Measurements from ENCODE around the gene NEUROG1. TPM values are rescaled to one million over a fixed set of nuclear protein-coding genes. Genes with fewer than 3 reads are reported as not detected.
A peak's percentile ranks its signal among the peaks of the same experiment; 100 is the strongest.
"Not testable (repeated sequence)": the region's sequence is repeated elsewhere in the genome, so short reads cannot be mapped to it uniquely, and the experiment has no call there.

Gene NEUROG1
- total RNA-seq, 2 donors from 2014 or later, result not detected

GRCh38 chr5:135539430-135540005 lies 3.8 kb upstream of the NEUROG1 start:
- H3K9me3 ChIP-seq (ENCODE audit: control insufficient read depth, low read length, poor library complexity, severe bottlenecking), result peaks cover 4% of the 10 kb centered on the region
- H3K4me1 Mint-ChIP-seq, result peaks cover 16% of the 10 kb centered on the region
- H3K27me3 Mint-ChIP-seq, result peaks cover 92% of the 10 kb centered on the region
- peaks cover 14% of the 10 kb centered on the region for H3K36me3 Mint-ChIP-seq (ENCODE audit: low read depth)
- DNase-seq, result no peak
- no peak overlapping the region for H3K4me3 Mint-ChIP-seq
- H3K27ac Mint-ChIP-seq, result no peak overlapping the region
- ATAC-seq, result no peak

GRCh38 chr5:135538261-135538660 lies 2.5 kb upstream of the NEUROG1 start:
- H3K9me3 ChIP-seq (ENCODE audit: control insufficient read depth, low read length, poor library complexity, severe bottlenecking), result no peaks in the 10 kb centered on the region
- Mint-ChIP-seq H3K36me3 (ENCODE audit: low read depth) (peaks cover 11% of the 10 kb centered on the region), H3K27me3 (peaks cover 95% of the 10 kb centered on the region), H3K27ac (no peak overlapping the region), H3K4me1 (peaks cover 15% of the 10 kb centered on the region), H3K4me3 (no peak overlapping the region)
- DNase-seq (no peak), ATAC-seq (no peak)

- DNase-seq (no peak), ATAC-seq (no peak)
- no peak overlapping the region for H3K27ac Mint-ChIP-seq
- peaks cover 12% of the 10 kb centered on the region for H3K4me1 Mint-ChIP-seq
- peaks cover 8% of the 10 kb centered on the region for H3K36me3 Mint-ChIP-seq (ENCODE audit: low read depth)
- H3K27me3 Mint-ChIP-seq, result peaks cover 95% of the 10 kb centered on the region
- H3K4me3 Mint-ChIP-seq, result no peak overlapping the region
- no peaks in the 10 kb centered on the region for H3K9me3 ChIP-seq (ENCODE audit: control insufficient read depth, low read length, poor library complexity, severe bottlenecking)
Measured at GRCh38 chr5:135537745-135538144, 2.0 kb upstream of the NEUROG1 start.

- DNase-seq (no peak), ATAC-seq (no peak)
- Mint-ChIP-seq H3K4me3 (no peak overlapping the region), H3K36me3 (ENCODE audit: low read depth) (peaks cover 8% of the 10 kb centered on the region), H3K4me1 (peaks cover 12% of the 10 kb centered on the region), H3K27ac (no peak overlapping the region), H3K27me3 (peaks cover 98% of the 10 kb centered on the region)
- no peaks in the 10 kb centered on the region for H3K9me3 ChIP-seq (ENCODE audit: control insufficient read depth, low read length, poor library complexity, severe bottlenecking)
Measured at GRCh38 chr5:135537271-135537670, 1.5 kb upstream of the NEUROG1 start.

GRCh38 chr5:135535420-135535819 lies 344 bp downstream of the NEUROG1 start:
- DNase-seq, result no peak
- H3K36me3 Mint-ChIP-seq (ENCODE audit: low read depth), result peaks cover 5% of the 10 kb centered on the region

GRCh38 chr5:135534609-135535419 lies 950 bp downstream of the NEUROG1 start:
- no peak overlapping the region for H3K27ac Mint-ChIP-seq
- H3K27me3 Mint-ChIP-seq, result peaks cover 98% of the 10 kb centered on the region
- H3K9me3 ChIP-seq (ENCODE audit: control insufficient read depth, low read length, poor library complexity, severe bottlenecking), result no peaks in the 10 kb centered on the region
- ATAC-seq (no peak), DNase-seq (no peak)
- peaks cover 9% of the 10 kb centered on the region for H3K4me1 Mint-ChIP-seq
- peaks cover 5% of the 10 kb centered on the region for H3K36me3 Mint-ChIP-seq (ENCODE audit: low read depth)
- peak overlapping the region; percentile 66 for H3K4me3 Mint-ChIP-seq

More at GRCh38 chr5:135535420-135535819, 344 bp downstream of the NEUROG1 start:
- Mint-ChIP-seq H3K27me3 (peaks cover 98% of the 10 kb centered on the region), H3K4me1 (peaks cover 9% of the 10 kb centered on the region), H3K4me3 (peak overlapping the region; percentile 31), H3K27ac (no peak overlapping the region)
- ATAC-seq, result no peak
- no peaks in the 10 kb centered on the region for H3K9me3 ChIP-seq (ENCODE audit: control insufficient read depth, low read length, poor library complexity, severe bottlenecking)

GRCh38 chr5:135533794-135534193 lies 2.0 kb downstream of the NEUROG1 start:
- Mint-ChIP-seq H3K27ac (no peak overlapping the region), H3K4me1 (peaks cover 9% of the 10 kb centered on the region), H3K36me3 (ENCODE audit: low read depth) (peaks cover 2% of the 10 kb centered on the region), H3K4me3 (peak overlapping the region; percentile 43), H3K27me3 (peaks cover 88% of the 10 kb centered on the region)
- DNase-seq (no peak), ATAC-seq (no peak)
- no peaks in the 10 kb centered on the region for H3K9me3 ChIP-seq (ENCODE audit: control insufficient read depth, low read length, poor library complexity, severe bottlenecking)

GRCh38 chr5:135533334-135533733 lies 2.4 kb downstream of the NEUROG1 start:
- no peak overlapping the region for H3K4me3 Mint-ChIP-seq

GRCh38 chr5:135529576-135529975 lies 6.2 kb downstream of the NEUROG1 start:
- H3K9me3 ChIP-seq (ENCODE audit: control insufficient read depth, low read length, poor library complexity, severe bottlenecking); H3K27ac Mint-ChIP-seq; DNase-seq; H3K4me1 Mint-ChIP-seq; H3K36me3 Mint-ChIP-seq (ENCODE audit: low read depth); H3K4me3 Mint-ChIP-seq; ATAC-seq: not testable (repeated sequence)
- peaks cover 76% of the 10 kb centered on the region for H3K27me3 Mint-ChIP-seq

More at GRCh38 chr5:135533334-135533733, 2.4 kb downstream of the NEUROG1 start:
- Mint-ChIP-seq H3K4me1 (peaks cover 9% of the 10 kb centered on the region), H3K27ac (no peak overlapping the region), H3K36me3 (ENCODE audit: low read depth) (peaks cover 2% of the 10 kb centered on the region), H3K27me3 (peaks cover 84% of the 10 kb centered on the region)
- ATAC-seq, result no peak
- no peaks in the 10 kb centered on the region for H3K9me3 ChIP-seq (ENCODE audit: control insufficient read depth, low read length, poor library complexity, severe bottlenecking)
- no peak for DNase-seq

- Mint-ChIP-seq H3K27me3 (peaks cover 62% of the 10 kb centered on the region), H3K4me3 (no peak overlapping the region), H3K4me1 (no peaks in the 10 kb centered on the region), H3K36me3 (ENCODE audit: low read depth) (peaks cover 3% of the 10 kb centered on the region), H3K27ac (no peak overlapping the region)
- ATAC-seq, result no peak
- DNase-seq, result no peak
- H3K9me3 ChIP-seq (ENCODE audit: control insufficient read depth, low read length, poor library complexity, severe bottlenecking), result no peaks in the 10 kb centered on the region
Measured at GRCh38 chr5:135526924-135527323, 8.8 kb downstream of the NEUROG1 start.

GRCh38 chr5:135521964-135522363 lies 13.8 kb downstream of the NEUROG1 start:
- Mint-ChIP-seq H3K27me3 (peaks cover 47% of the 10 kb centered on the region), H3K36me3 (ENCODE audit: low read depth) (peaks cover 4% of the 10 kb centered on the region), H3K4me3 (no peak overlapping the region), H3K4me1 (no peaks in the 10 kb centered on the region), H3K27ac (no peak overlapping the region)
- DNase-seq (no peak), ATAC-seq (no peak)
- H3K9me3 ChIP-seq (ENCODE audit: control insufficient read depth, low read length, poor library complexity, severe bottlenecking), result no peaks in the 10 kb centered on the region

GRCh38 chr5:135517631-135518030 lies 18.1 kb downstream of the NEUROG1 start:
- H3K4me1 Mint-ChIP-seq, result no peaks in the 10 kb centered on the region
- peaks cover 24% of the 10 kb centered on the region for H3K27me3 Mint-ChIP-seq
- ATAC-seq, result no peak
- no peak for DNase-seq
- no peak overlapping the region for H3K27ac Mint-ChIP-seq
- H3K9me3 ChIP-seq (ENCODE audit: control insufficient read depth, low read length, poor library complexity, severe bottlenecking), result no peaks in the 10 kb centered on the region
- H3K4me3 Mint-ChIP-seq, result no peak overlapping the region
- peaks cover 2% of the 10 kb centered on the region for H3K36me3 Mint-ChIP-seq (ENCODE audit: low read depth)

GRCh38 chr5:135514116-135514515 lies 21.6 kb downstream of the NEUROG1 start:
- H3K27me3 Mint-ChIP-seq, result peaks cover 27% of the 10 kb centered on the region
- H3K27ac Mint-ChIP-seq, result no peak overlapping the region
- H3K36me3 Mint-ChIP-seq (ENCODE audit: low read depth), result peaks cover 2% of the 10 kb centered on the region
- no peak for ATAC-seq
- no peak for DNase-seq
- peaks cover 3% of the 10 kb centered on the region for H3K4me1 Mint-ChIP-seq
- H3K4me3 Mint-ChIP-seq, result no peak overlapping the region
- no peaks in the 10 kb centered on the region for H3K9me3 ChIP-seq (ENCODE audit: control insufficient read depth, low read length, poor library complexity, severe bottlenecking)

All from T-helper 17 cell (primary cell).